Stimulated activated CD4-positive, alpha-beta T cell treated with anti-CD3 and anti-CD28 coated beads, Interleukin-1b, Interleukin-23, amount 100 ng/mL, for 48 hours (primary cell): Measurements from ENCODE around the gene POTEM.
"Not testable (repeated sequence)": the region's sequence is repeated elsewhere in the genome, so short reads cannot be mapped to it uniquely, and the experiment has no call there.

Experiments used
- DNase-seq: peaks from one replicate; pipeline ENCODE4 v3.0.0-alpha.2; 2020

The POTEM gene

DNA sequence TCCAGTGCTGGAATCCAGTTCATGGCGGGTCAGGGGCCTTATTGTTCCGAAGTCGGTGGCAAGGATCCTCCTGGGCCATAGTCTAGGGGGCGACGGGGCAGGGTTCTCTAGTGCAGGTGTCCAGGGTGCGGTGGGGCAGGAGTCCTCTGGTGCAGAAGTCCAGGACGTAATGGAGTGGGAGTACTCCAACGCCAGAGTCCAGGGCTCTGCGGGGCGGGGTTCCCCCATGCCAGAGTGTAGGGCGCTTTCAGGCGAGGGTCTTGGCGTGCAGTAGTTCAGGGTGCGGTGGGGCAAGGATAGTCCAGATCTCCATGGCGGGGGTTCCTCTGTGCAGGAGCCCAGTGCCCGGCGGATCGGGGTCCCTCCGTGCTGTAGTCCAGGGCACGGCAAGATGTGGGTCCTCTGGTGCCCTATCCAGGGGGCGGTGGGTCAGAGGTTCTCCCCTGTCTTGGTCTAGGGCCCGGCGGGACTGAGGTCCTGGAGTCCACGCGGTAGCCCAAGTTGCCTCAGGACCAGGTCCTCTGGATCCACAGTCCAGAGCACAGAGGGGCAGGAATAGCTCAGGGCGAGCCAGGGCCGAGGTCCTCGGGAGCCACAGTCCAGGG lies 70.9 kb downstream of the POTEM start:
- DNase-seq = not testable (repeated sequence)

DNA sequence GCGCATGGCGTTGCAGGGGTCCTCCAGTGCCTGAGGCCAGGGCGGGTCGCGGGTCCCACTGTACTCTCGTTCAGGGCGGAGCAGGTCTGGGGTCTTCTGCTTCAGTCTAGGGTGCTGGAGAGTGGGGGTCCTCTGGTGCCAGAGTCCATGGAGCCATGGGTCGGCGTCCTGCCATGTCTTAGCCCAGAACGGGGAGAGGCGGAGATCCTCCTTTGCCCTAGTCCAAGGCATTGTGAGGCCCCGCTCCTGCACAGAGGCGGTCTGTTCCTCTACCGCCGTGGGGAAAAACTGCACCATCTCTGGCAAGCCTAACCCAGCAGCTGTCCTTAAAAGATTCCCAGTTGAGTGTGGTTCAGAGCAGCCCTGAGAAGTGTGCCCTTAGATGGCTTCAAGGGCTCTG lies 71.6 kb downstream of the POTEM start:
- not testable (repeated sequence) for DNase-seq

- not testable (repeated sequence) for DNase-seq
These were observed 76.2 kb downstream of the POTEM start for GRCh38 chr14:19043384-19043783.
